ENCODE measurements around the gene CCDC83.

DNA sequence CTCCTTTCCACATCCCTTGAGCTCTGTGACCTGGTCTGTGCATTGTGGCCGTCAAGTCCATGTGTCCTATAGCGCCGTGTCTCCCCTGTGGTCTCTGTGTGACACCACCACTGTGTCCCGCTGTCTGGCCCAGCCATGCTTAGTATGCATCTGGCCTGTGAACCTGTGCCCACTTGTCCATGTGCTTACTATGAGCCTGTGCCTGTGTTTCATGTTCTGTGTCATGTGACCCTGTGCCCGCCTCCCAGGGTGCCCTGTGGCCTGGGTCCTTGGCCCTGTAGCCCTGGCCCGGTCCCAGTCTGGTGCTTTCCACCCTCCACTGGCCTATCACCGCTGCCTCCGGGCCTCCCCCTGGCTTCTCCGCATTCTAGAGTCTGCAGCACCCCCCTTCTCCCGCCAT lies 80.6 kb downstream of the CCDC83 start:
- TF ChIP-seq, protein P1, sequence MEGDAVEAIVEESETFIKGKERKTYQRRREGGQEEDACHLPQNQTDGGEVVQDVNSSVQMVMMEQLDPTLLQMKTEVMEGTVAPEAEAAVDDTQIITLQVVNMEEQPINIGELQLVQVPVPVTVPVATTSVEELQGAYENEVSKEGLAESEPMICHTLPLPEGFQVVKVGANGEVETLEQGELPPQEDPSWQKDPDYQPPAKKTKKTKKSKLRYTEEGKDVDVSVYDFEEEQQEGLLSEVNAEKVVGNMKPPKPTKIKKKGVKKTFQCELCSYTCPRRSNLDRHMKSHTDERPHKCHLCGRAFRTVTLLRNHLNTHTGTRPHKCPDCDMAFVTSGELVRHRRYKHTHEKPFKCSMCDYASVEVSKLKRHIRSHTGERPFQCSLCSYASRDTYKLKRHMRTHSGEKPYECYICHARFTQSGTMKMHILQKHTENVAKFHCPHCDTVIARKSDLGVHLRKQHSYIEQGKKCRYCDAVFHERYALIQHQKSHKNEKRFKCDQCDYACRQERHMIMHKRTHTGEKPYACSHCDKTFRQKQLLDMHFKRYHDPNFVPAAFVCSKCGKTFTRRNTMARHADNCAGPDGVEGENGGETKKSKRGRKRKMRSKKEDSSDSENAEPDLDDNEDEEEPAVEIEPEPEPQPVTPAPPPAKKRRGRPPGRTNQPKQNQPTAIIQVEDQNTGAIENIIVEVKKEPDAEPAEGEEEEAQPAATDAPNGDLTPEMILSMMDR (conservative IDR thresholded peaks at IDR 0.05 in 1 of 2, IDR thresholded peaks at IDR 0.05 in 1 of 2; ENCODE audit: low read depth in 1 of 2, low read length in 2 of 2): no peak
- no peak for TF ChIP-seq EZH2 (IDR thresholded peaks at IDR 0.05; ENCODE audit: low read length, missing control alignments)

Measured in fibroblast of lung (primary cell).